ENCODE results near the gene AK8. TPM values are rescaled to one million over a fixed set of nuclear protein-coding genes. Genes with fewer than 3 reads are reported as not detected.

The AK8 gene
- total RNA-seq, 1 experiment from 2014 or later: 2.5 TPM

- H4K20me1 ChIP-seq (ENCODE audit: insufficient read depth): no peaks in the 10 kb centered on the region
- no TSS peak for BruUV-seq (replicated peaks)
- no peak overlapping the region for H3K4me2 ChIP-seq (ENCODE audit: low read length)
- H3K27me3 ChIP-seq (ENCODE audit: insufficient read depth, low read length): peaks cover 4% of the 10 kb centered on the region; the same call in 1 of the 2 replicates
- H2AFZ ChIP-seq (ENCODE audit: low read depth, low read length, poor library complexity, severe bottlenecking): no peak overlapping the region
- intact Hi-C loops (cut with micrococcal nuclease): no loop called here
- no peak for ATAC-seq
- no peaks in the 10 kb centered on the region for H3K79me2 ChIP-seq (ENCODE audit: insufficient read depth, low read length)
- no peaks in the 10 kb centered on the region for H3K36me3 ChIP-seq (ENCODE audit: control insufficient read depth in 1 of 2, insufficient read depth in 2 of 2, low read length in 2 of 2)
- POLR2A ChIA-PET: no interaction called here
- CTCF ChIA-PET: no interaction called here
- no peak overlapping the region for H3K27ac ChIP-seq (ENCODE audit: low read depth, low read length)
- H3K4me3 ChIP-seq (replicated peaks in 1 of 2; ENCODE audit: low read depth in 1 of 2, low read length in 2 of 2): no peak overlapping the region
- no peak overlapping the region for H3K9ac ChIP-seq (ENCODE audit: low read length)
- DNase-seq (ENCODE audit: low read depth, low spot score): no peak
- H3K9me3 ChIP-seq (ENCODE audit: control insufficient read depth in 1 of 2, insufficient read depth in 1 of 2, low read depth in 1 of 2, low read length in 2 of 2): no peaks in the 10 kb centered on the region
- TF ChIP-seq SP1 (IDR thresholded peaks at IDR 0.05; ENCODE audit: low read depth) (no peak), EZH2 (IDR thresholded peaks at IDR 0.05) (no peak), CBX3 (IDR thresholded peaks at IDR 0.05; ENCODE audit: low read depth) (no peak), YY1 (IDR thresholded peaks at IDR 0.05; ENCODE audit: extremely low read depth, insufficient replicate concordance, low read depth, low read length) (no peak), JUND (IDR thresholded peaks at IDR 0.05) (no peak), ZFX (IDR thresholded peaks at IDR 0.05) (no peak), FOSL1 (IDR thresholded peaks at IDR 0.05; ENCODE audit: low read depth) (no peak), POLR2AphosphoS5 (IDR thresholded peaks at IDR 0.05; ENCODE audit: low read depth, low read length) (no peak), CTCF (IDR thresholded peaks at IDR 0.05 in 2 of 3, conservative IDR thresholded peaks at IDR 0.05 in 1 of 3; ENCODE audit: borderline replicate concordance in 1 of 3, insufficient read depth in 1 of 3, low read depth in 2 of 3, low read length in 2 of 3) (no peak), TCF7L2 (IDR thresholded peaks at IDR 0.05; ENCODE audit: borderline replicate concordance, extremely low read depth, insufficient read depth, insufficient read length) (no peak), RAD21 (IDR thresholded peaks at IDR 0.05; ENCODE audit: low read depth) (no peak), ATF3 (IDR thresholded peaks at IDR 0.05) (no peak), POLR2A (IDR thresholded peaks at IDR 0.05; ENCODE audit: borderline replicate concordance, extremely low read depth, insufficient read depth, insufficient read length) (no peak), ELF1 (IDR thresholded peaks at IDR 0.05; ENCODE audit: borderline replicate concordance, low read depth) (no peak)
- RAD21 ChIA-PET (ENCODE audit: low non-redundant PET in 1 of 2, low total read pairs in 2 of 2, uncharacterized antibody in 2 of 2, unreplicated experiment in 2 of 2): no interaction called here
- H3K9me2 ChIP-seq (ENCODE audit: insufficient read depth): no peaks in the 10 kb centered on the region
- H3K4me1 ChIP-seq (ENCODE audit: control insufficient read depth in 1 of 2, insufficient read depth in 2 of 2, low read length in 2 of 2): no peaks in the 10 kb centered on the region
Measured at GRCh38 chr9:132864277-132864676, 13.8 kb downstream of the AK8 start.
